ENCODE measurements around the gene CADPS2. TPM values are rescaled to one million over a fixed set of nuclear protein-coding genes. Genes with fewer than 3 reads are reported as not detected.
"Not testable (repeated sequence)": the region's sequence is repeated elsewhere in the genome, so short reads cannot be mapped to it uniquely, and the experiment has no call there.

The CADPS2 gene
- total RNA-seq, 3 donors from 2014 or later (not counting 1 experiment from before 2014, with no cell fraction given): not detected

- peaks cover 9% of the 10 kb centered on the region for H3K9me3 ChIP-seq (ENCODE audit: control insufficient read depth, insufficient read depth, low read length)
- DNase-seq (no peak), ATAC-seq (no peak)
- 78% methylated on average over 3 of the region's 3 CpGs for WGBS (ENCODE audit: insufficient coverage)
- TF ChIP-seq CTCF (IDR thresholded peaks at IDR 0.05): no peak
- H3K27ac Mint-ChIP-seq: no peak overlapping the region
- peaks cover 11 to 31% of the 10 kb centered on the region in 2 donors for H3K9me3 Mint-ChIP-seq
- no peaks in the 10 kb centered on the region for H3K4me1 Mint-ChIP-seq
- no peak overlapping the region for H3K4me3 ChIP-seq (ENCODE audit: low read length)
- no peaks in the 10 kb centered on the region for H3K36me3 ChIP-seq (ENCODE audit: control insufficient read depth, insufficient read depth, low read length)
- no peaks in the 10 kb centered on the region for H3K27me3 ChIP-seq (ENCODE audit: control insufficient read depth, insufficient read depth, low read length)
- intact Hi-C loops (cut with micrococcal nuclease): no loop called here
- no peak overlapping the region for H3K4me3 Mint-ChIP-seq
- H3K27ac ChIP-seq (ENCODE audit: low read length): no peak overlapping the region
- no peaks in the 10 kb centered on the region for H3K4me1 ChIP-seq (ENCODE audit: control insufficient read depth, insufficient read depth, low read length)
- H3K36me3 Mint-ChIP-seq: no peaks in the 10 kb centered on the region
- H3K27me3 Mint-ChIP-seq (ENCODE audit: low read depth in 2 of 2): no peaks in the 10 kb centered on the region
Observed at GRCh38 chr7:122845286-122845685, 41.0 kb downstream of the CADPS2 start.

- WGBS (ENCODE audit: insufficient coverage): 63% methylated on average over 2 of the region's 3 CpGs
- no peak overlapping the region for H3K4me3 Mint-ChIP-seq
- no peaks in the 10 kb centered on the region for H3K27me3 Mint-ChIP-seq (ENCODE audit: low read depth in 2 of 2)
- Histone ChIP-seq H3K27ac (ENCODE audit: low read length) (no peak overlapping the region), H3K27me3 (ENCODE audit: control insufficient read depth, insufficient read depth, low read length) (no peaks in the 10 kb centered on the region), H3K36me3 (ENCODE audit: control insufficient read depth, insufficient read depth, low read length) (no peaks in the 10 kb centered on the region), H3K4me1 (ENCODE audit: control insufficient read depth, insufficient read depth, low read length) (no peaks in the 10 kb centered on the region), H3K9me3 (ENCODE audit: control insufficient read depth, insufficient read depth, low read length) (peaks cover 4% of the 10 kb centered on the region), H3K4me3 (ENCODE audit: low read length) (no peak overlapping the region)
- no peak for DNase-seq
- peaks cover 11 to 31% of the 10 kb centered on the region in 2 donors for H3K9me3 Mint-ChIP-seq
- TF ChIP-seq CTCF (IDR thresholded peaks at IDR 0.05): no peak
- ATAC-seq: no peak
- H3K4me1 Mint-ChIP-seq: no peaks in the 10 kb centered on the region
- H3K27ac Mint-ChIP-seq: no peak overlapping the region
- intact Hi-C loops (cut with micrococcal nuclease): no loop called here
- H3K36me3 Mint-ChIP-seq: no peaks in the 10 kb centered on the region
Observed at GRCh38 chr7:122844191-122844988, 41.9 kb downstream of the CADPS2 start.

GRCh38 chr7:122842971-122843370 is 43.3 kb downstream of the CADPS2 start:
- no peaks in the 10 kb centered on the region for H3K27me3 Mint-ChIP-seq (ENCODE audit: low read depth in 2 of 2)
- H3K4me1 Mint-ChIP-seq: no peaks in the 10 kb centered on the region
- intact Hi-C loops (cut with micrococcal nuclease): no loop called here
- H3K36me3 ChIP-seq (ENCODE audit: control insufficient read depth, insufficient read depth, low read length): no peaks in the 10 kb centered on the region
- ATAC-seq: no peak
- H3K9me3 ChIP-seq (ENCODE audit: control insufficient read depth, insufficient read depth, low read length): no peaks in the 10 kb centered on the region
- H3K4me1 ChIP-seq (ENCODE audit: control insufficient read depth, insufficient read depth, low read length): no peaks in the 10 kb centered on the region
- TF ChIP-seq CTCF (IDR thresholded peaks at IDR 0.05): no peak
- H3K27me3 ChIP-seq (ENCODE audit: control insufficient read depth, insufficient read depth, low read length): no peaks in the 10 kb centered on the region
- 100% methylated on average over 1 of the region's 1 CpG for WGBS (ENCODE audit: insufficient coverage)
- H3K4me3 ChIP-seq (ENCODE audit: low read length): no peak overlapping the region
- H3K9me3 Mint-ChIP-seq: peaks cover 10 to 28% of the 10 kb centered on the region in 2 donors
- no peak for DNase-seq
- H3K36me3 Mint-ChIP-seq: no peaks in the 10 kb centered on the region
- no peak overlapping the region for H3K27ac Mint-ChIP-seq
- no peak overlapping the region for H3K4me3 Mint-ChIP-seq
- no peak overlapping the region for H3K27ac ChIP-seq (ENCODE audit: low read length)

- H3K36me3 Mint-ChIP-seq; H3K4me3 ChIP-seq (ENCODE audit: low read length); H3K9me3 ChIP-seq (ENCODE audit: control insufficient read depth, insufficient read depth, low read length); H3K4me3 Mint-ChIP-seq; H3K27ac ChIP-seq (ENCODE audit: low read length); H3K4me1 ChIP-seq (ENCODE audit: control insufficient read depth, insufficient read depth, low read length); H3K27me3 Mint-ChIP-seq (ENCODE audit: low read depth in 2 of 2); DNase-seq; H3K36me3 ChIP-seq (ENCODE audit: control insufficient read depth, insufficient read depth, low read length); intact Hi-C loops (cut with micrococcal nuclease); H3K27ac Mint-ChIP-seq; ATAC-seq; H3K27me3 ChIP-seq (ENCODE audit: control insufficient read depth, insufficient read depth, low read length); H3K4me1 Mint-ChIP-seq: not testable (repeated sequence)
- peaks cover 13 to 15% of the 10 kb centered on the region in 2 donors for H3K9me3 Mint-ChIP-seq
- WGBS (ENCODE audit: insufficient coverage): 63% methylated on average over 1 of the region's 2 CpGs
Observed at GRCh38 chr7:122836286-122836685, 50.0 kb downstream of the CADPS2 start.

- DNase-seq; H3K27ac Mint-ChIP-seq; H3K9me3 ChIP-seq (ENCODE audit: control insufficient read depth, insufficient read depth, low read length); H3K4me3 ChIP-seq (ENCODE audit: low read length); H3K27ac ChIP-seq (ENCODE audit: low read length); ATAC-seq; H3K36me3 Mint-ChIP-seq; H3K27me3 Mint-ChIP-seq (ENCODE audit: low read depth in 2 of 2); H3K27me3 ChIP-seq (ENCODE audit: control insufficient read depth, insufficient read depth, low read length); H3K4me1 Mint-ChIP-seq; H3K4me1 ChIP-seq (ENCODE audit: control insufficient read depth, insufficient read depth, low read length); intact Hi-C loops (cut with micrococcal nuclease); H3K4me3 Mint-ChIP-seq; H3K36me3 ChIP-seq (ENCODE audit: control insufficient read depth, insufficient read depth, low read length): not testable (repeated sequence)
- WGBS (ENCODE audit: insufficient coverage): 83% methylated on average over 9 of the region's 9 CpGs
- peaks cover 13% of the 10 kb centered on the region in 2 donors for H3K9me3 Mint-ChIP-seq
Observed at GRCh38 chr7:122834571-122834942, 51.7 kb downstream of the CADPS2 start.
